ENCODE data around the gene CBX7.
"Not testable (repeated sequence)": the region's sequence is repeated elsewhere in the genome, so short reads cannot be mapped to it uniquely, and the experiment has no call there.

The CBX7 gene

GRCh38 chr22:39173787-39174497 is 21.5 kb upstream of the CBX7 start:
- no peak for DNase-seq

- no peak for DNase-seq
Observed at GRCh38 chr22:39173050-39173706, 20.7 kb upstream of the CBX7 start.

GRCh38 chr22:39172265-39173049 is 20.0 kb upstream of the CBX7 start:
- DNase-seq, result not testable (repeated sequence)

- DNase-seq, result no peak
Observed at GRCh38 chr22:39171623-39172264, 19.3 kb upstream of the CBX7 start.

GRCh38 chr22:39170825-39171622 is 18.5 kb upstream of the CBX7 start:
- peak; percentile 94 for DNase-seq

GRCh38 chr22:39169797-39170466 is 17.5 kb upstream of the CBX7 start:
- DNase-seq, result no peak

- no peak for DNase-seq
Observed at GRCh38 chr22:39166547-39166946, 14.1 kb upstream of the CBX7 start.

GRCh38 chr22:39156093-39156492 is 3.6 kb upstream of the CBX7 start:
- not testable (repeated sequence) for DNase-seq

GRCh38 chr22:39155421-39155820 is 2.9 kb upstream of the CBX7 start:
- DNase-seq, result no peak

GRCh38 chr22:39153220-39153717 is 789 bp upstream of the CBX7 start:
- DNase-seq, result peak; percentile 56

GRCh38 chr22:39152024-39152510 is 413 bp downstream of the CBX7 start:
- DNase-seq, result peak; percentile 36

- no peak for DNase-seq
Observed at GRCh38 chr22:39151329-39151975, 1.0 kb downstream of the CBX7 start.

- no peak for DNase-seq
Observed at GRCh38 chr22:39150848-39151215, 1.6 kb downstream of the CBX7 start.

GRCh38 chr22:39149915-39150847 is 2.3 kb downstream of the CBX7 start:
- DNase-seq, result no peak

- no peak for DNase-seq
Observed at GRCh38 chr22:39148727-39149535, 3.5 kb downstream of the CBX7 start.

GRCh38 chr22:39148026-39148726 is 4.3 kb downstream of the CBX7 start:
- no peak for DNase-seq

GRCh38 chr22:39147335-39148025 is 5.0 kb downstream of the CBX7 start:
- no peak for DNase-seq
